Left lung (tissue), 14 donors: ENCODE measurements around the gene NTHL1. TPM values are rescaled to one million over a fixed set of nuclear protein-coding genes. Genes with fewer than 3 reads are reported as not detected.

Experiments
- ATAC-seq: fragments of 200-7000 bp; cut with Tn5 transposase; one replicate; pipeline ENCODE4 v1.9.1; 2020; ENCODE audit warnings: moderate library complexity
- DNase-seq, 4 donors: peaks; one replicate each; pipeline ENCODE4 v3.0.0-alpha.2; 2013 to 2020
- H3K27ac ChIP-seq, 2 donors: fragments of 200-600 bp; sonication (generic) in 1 of 2; one replicate each; pipeline versions ENCODE4 v1.5.0 to v1.8.0; 2020 to 2021
- H3K27me3 ChIP-seq, 2 donors: fragments of 200-600 bp; sonication (generic) in 1 of 2; one replicate each; pipeline versions ENCODE4 v1.5.0 to v1.8.0; 2020 to 2021
- H3K36me3 ChIP-seq, 2 donors: fragments of 200-600 bp; sonication (generic) in 1 of 2; one replicate each; pipeline versions ENCODE4 v1.5.0 to v1.8.0; 2020 to 2021
- H3K4me1 ChIP-seq, 2 donors: fragments of 200-600 bp; one replicate each; pipeline ENCODE4 v1.8.0; 2021
- H3K4me3 ChIP-seq, 2 donors: fragments of 200-600 bp; sonication (generic) in 1 of 2; one replicate each; pipeline versions ENCODE4 v1.5.0 to v1.8.0; 2020 to 2021; ENCODE audit warnings: mild to moderate bottlenecking in 1 of 2
- H3K9me3 ChIP-seq, 2 donors: fragments of 200-600 bp; sonication (generic) in 1 of 2; one replicate each; pipeline versions ENCODE4 v1.5.0 to v1.8.0; 2020 to 2021
- CTCF ChIP-seq, 2 donors: fragments of 200-600 bp; sonication (generic) in 1 of 2; IDR thresholded peaks; one replicate each; pipeline versions ENCODE4 v1.5.0 to v1.8.0; 2021; ENCODE audit warnings: antibody characterized with exemption in 2 of 2
- intact Hi-C, 2 donors: fragments of 100-400 bp; cut with DNase I; formaldehyde crosslinking; loops; one replicate each; pipeline versions ENCODE4 v1.11.2 to v1.14.2; 2022
- long read RNA-seq, 12 donors: library from polyadenylated mRNA in 2 of 12; unstranded in 2 of 12; transcript quantifications; one replicate each; pipeline ENCODE4 v2.0.0 and lab custom pipeline, GENCODE V29; 2019 to 2026
- polyA plus RNA-seq, 6 donors: library from polyadenylated mRNA; unstranded; fragments of 120-200 nt; gene quantifications; one replicate each; pipeline ENCODE4 v1.2.1, GENCODE V29; 2013; ENCODE audit not compliant: insufficient read length in 6 of 6
- total RNA-seq, 2 donors: library from RNA; stranded (reverse); fragmentation: NEBNext Ultra II Directional; extraction: Animal tissue kit (Norgen Biotek cat#: 25700); gene quantifications; one replicate each; pipeline ENCODE4 v1.2.1, GENCODE V29; 2021
- donor health status: DM: no; HTN: yes; CAD: no.
- donor health status: DM: no; HTN: no; CAD: no.

NTHL1 gene
- total RNA-seq (10 to 100 TPM; 19.4 to 29.8 TPM), polyA plus RNA-seq (10 to 100 TPM; 20.2 to 30.0 (median 25.8) TPM)
- long read RNA-seq, donor 1, transcript NTHL1-210 (1 exons, 911 nt): minor isoform, 5 of 32 reads
- long read RNA-seq, donor 1, transcript NTHL1-201 (6 exons, 1,067 nt): major isoform, 20 of 32 reads
- long read RNA-seq, donor 1, partial matches to known transcripts: 0 of 32 reads
- long read RNA-seq, donor 1, other reads (novel, unspliced or antisense): 0 of 32 reads
- long read RNA-seq, donor 2, transcript NTHL1-201 (6 exons, 1,067 nt): major isoform, 16 of 29 reads
- long read RNA-seq, donor 2, transcript NTHL1-210 (1 exons, 911 nt): minor isoform, 6 of 29 reads
- long read RNA-seq, donor 2, partial matches to known transcripts: 0 of 29 reads
- long read RNA-seq, donor 2, other reads (novel, unspliced or antisense): 0 of 29 reads
- long read RNA-seq, donor 3, transcript NTHL1-201 (6 exons, 1,067 nt): major isoform, 12 of 36 reads
- long read RNA-seq, donor 3, partial matches to known transcripts: 0 of 36 reads
- long read RNA-seq, donor 3, other reads (novel, unspliced or antisense): 17 of 36 reads
- long read RNA-seq, donor 4, transcript NTHL1-201 (6 exons, 1,067 nt): major isoform, 34 of 49 reads
- long read RNA-seq, donor 4, partial matches to known transcripts: 0 of 49 reads
- long read RNA-seq, donor 4, other reads (novel, unspliced or antisense): 10 of 49 reads
- long read RNA-seq, donor 5, transcript NTHL1-201 (6 exons, 1,067 nt): major isoform, 12 of 66 reads
- long read RNA-seq, donor 5, partial matches to known transcripts: 45 of 66 reads
- long read RNA-seq, donor 5, other reads (novel, unspliced or antisense): 0 of 66 reads
- long read RNA-seq, donor 6, transcript NTHL1-201 (6 exons, 1,067 nt): major isoform, 19 of 28 reads
- long read RNA-seq, donor 6, transcript NTHL1-208 (3 exons, 568 nt): minor isoform, 9 of 28 reads
- long read RNA-seq, donor 6, partial matches to known transcripts: 0 of 28 reads
- long read RNA-seq, donor 6, other reads (novel, unspliced or antisense): 0 of 28 reads
- long read RNA-seq, donor 7, transcript NTHL1-201 (6 exons, 1,067 nt): major isoform, 8 of 12 reads
- long read RNA-seq, donor 7, partial matches to known transcripts: 0 of 12 reads
- long read RNA-seq, donor 7, other reads (novel, unspliced or antisense): 0 of 12 reads
- long read RNA-seq, donor 8, transcript NTHL1-210 (1 exons, 911 nt): minor isoform, 6 of 25 reads
- long read RNA-seq, donor 8, transcript NTHL1-201 (6 exons, 1,067 nt): major isoform, 15 of 25 reads
- long read RNA-seq, donor 8, partial matches to known transcripts: 0 of 25 reads
- long read RNA-seq, donor 8, other reads (novel, unspliced or antisense): 0 of 25 reads
- long read RNA-seq, donor 9: 0 reads
- long read RNA-seq, donor 10, transcript NTHL1-201 (6 exons, 1,067 nt): major isoform, 35 of 41 reads
- long read RNA-seq, donor 10, partial matches to known transcripts: 0 of 41 reads
- long read RNA-seq, donor 10, other reads (novel, unspliced or antisense): 6 of 41 reads
- long read RNA-seq, donor 11: 0 reads
- long read RNA-seq, donor 12, transcript NTHL1-201 (6 exons, 1,067 nt): major isoform, 19 of 25 reads
- long read RNA-seq, donor 12, partial matches to known transcripts: 0 of 25 reads
- long read RNA-seq, donor 12, other reads (novel, unspliced or antisense): 0 of 25 reads

- intact Hi-C loops: no loop called here
- H3K4me1 ChIP-seq: peaks cover 28 to 57% of the 10 kb centered on the region in 2 donors
Observed at GRCh38 chr16:2047330-2048115, at the start of gene NTHL1, which contains the start of gene TSC2. Gene NTHL1, minus strand, starts transcription at chr16:2047834. Its CDS starts 11 bp downstream, at chr16:2047823. Gene TSC2, plus strand, starts transcription at chr16:2047985. Its CDS starts 631 bp downstream, at chr16:2048616.

GRCh38 chr16:2096853-2097595 is 49.4 kb upstream of the NTHL1 start:
- intact Hi-C loops: no loop called here
- H3K27me3 ChIP-seq: no peaks in the 10 kb centered on the region
- DNase-seq (no peak), ATAC-seq (no peak)
- H3K4me1 ChIP-seq: no peaks in the 10 kb centered on the region
- TF ChIP-seq CTCF (IDR thresholded peaks at IDR 0.05): no peak
- no peak overlapping the region for H3K27ac ChIP-seq
- H3K4me3 ChIP-seq: no peak overlapping the region
- peaks cover 0 to 86% of the 10 kb centered on the region in 2 donors for H3K36me3 ChIP-seq
- no peaks in the 10 kb centered on the region for H3K9me3 ChIP-seq

More at GRCh38 chr16:2047330-2048115, at the start of gene NTHL1, which contains the start of gene TSC2:
- Histone ChIP-seq H3K27me3 (no peaks in the 10 kb centered on the region), H3K9me3 (no peaks in the 10 kb centered on the region), H3K27ac (peak within 1 kb of the TSS; percentile 74 to 77), H3K4me3 (peak within 1 kb of the TSS; percentile 94 to 95), H3K36me3 (peaks cover 0 to 25% of the 10 kb centered on the region in 2 donors)
- TF ChIP-seq CTCF (IDR thresholded peaks at IDR 0.05): peak in 1 of 2 donors; percentile 44
- peak; percentile 94 to 100 (median 97) for DNase-seq
- peak; percentile 93 for ATAC-seq

GRCh38 chr16:2095918-2096582 is 48.4 kb upstream of the NTHL1 start:
- no peaks in the 10 kb centered on the region for H3K4me1 ChIP-seq
- peaks cover 0 to 84% of the 10 kb centered on the region in 2 donors for H3K36me3 ChIP-seq
- H3K9me3 ChIP-seq: no peaks in the 10 kb centered on the region
- H3K27me3 ChIP-seq: no peaks in the 10 kb centered on the region
- no peak for DNase-seq
- no peak for ATAC-seq
- no peak overlapping the region for H3K27ac ChIP-seq
- intact Hi-C loops: no loop called here
- TF ChIP-seq CTCF (IDR thresholded peaks at IDR 0.05): no peak
- no peak overlapping the region for H3K4me3 ChIP-seq
